H1 (cell line): Measurements from ENCODE around the gene FGD5. TPM values are rescaled to one million over a fixed set of nuclear protein-coding genes. Genes with fewer than 3 reads are reported as not detected.

ENCODE experiments used
- CTCF ChIA-PET: fragments of 300-600 bp; sonication (Branson Sonifier 250); formaldehyde crosslinking; loops from one replicate; lab custom pipeline; 2021; ENCODE audit not compliant: partially characterized antibody; lab: Charles Lee
- POLR2A ChIA-PET: fragments of 300-600 bp; sonication (Branson Sonifier 250); formaldehyde crosslinking; loops from one replicate; lab custom pipeline; 2021; ENCODE audit warnings: inconsistent platforms; ENCODE audit not compliant: partially characterized antibody; lab: Charles Lee
- DNase-seq, 2 experiments: peaks; one replicate each; pipeline versions ENCODE4 v3.0.0 to v3.0.0-alpha.2; 2010 to 2022; ENCODE audit warnings: low spot score in 2 of 2, low read depth in 1 of 2, mixed read lengths in 1 of 2
- FAIRE-seq: peaks from 2 replicates; lab custom pipeline; 2011; peaks lifted over from hg19 to GRCh38; lab: Jason Lieb, UNC
- H2AFZ ChIP-seq: 2 replicates; pipeline ENCODE4 v1.8.1; 2012; ENCODE audit warnings: low read length, inconsistent platforms
- H2AK5ac ChIP-seq: 2 replicates; pipeline ENCODE4 v1.6.1; 2013; ENCODE audit warnings: low read depth, low read length
- H2BK120ac ChIP-seq: replicated peaks from 2 replicates; pipeline ENCODE3; 2013; ENCODE audit warnings: low read depth, low read length, inconsistent platforms
- H2BK12ac ChIP-seq: 2 replicates; pipeline ENCODE4 v1.6.1; 2013; ENCODE audit warnings: low read depth, low read length
- H2BK15ac ChIP-seq: 2 replicates; pipeline ENCODE4 v1.6.1; 2013; ENCODE audit warnings: low read length
- H2BK20ac ChIP-seq: 2 replicates; pipeline ENCODE4 v1.6.1; 2013; ENCODE audit warnings: low read length
- H2BK5ac ChIP-seq: 2 replicates; pipeline ENCODE4 v1.6.1; 2013; ENCODE audit warnings: low read depth, low read length
- H3K14ac ChIP-seq: 2 replicates; pipeline ENCODE4 v1.6.1; 2013; ENCODE audit warnings: inconsistent platforms; ENCODE audit not compliant: insufficient read length
- H3K18ac ChIP-seq: 2 replicates; pipeline ENCODE4 v1.6.1; 2013; ENCODE audit warnings: low read length; ENCODE audit errors: extremely low read depth
- H3K23ac ChIP-seq: 2 replicates; pipeline ENCODE4 v1.6.1; 2013; ENCODE audit warnings: inconsistent platforms; ENCODE audit not compliant: insufficient read length
- H3K23me2 ChIP-seq: 2 replicates; pipeline ENCODE4 v1.6.1; 2013; ENCODE audit warnings: low read depth, low read length
- H3K27ac ChIP-seq: 2 replicates; pipeline ENCODE4 v1.6.1; 2011; ENCODE audit warnings: low read depth, low read length, inconsistent platforms
- H3K27me3 ChIP-seq, 4 experiments: replicated peaks in 1 of 4; 1 replicate in 1 of 4; 2 replicates in 3 of 4; pipeline versions ENCODE4 v1.6.1 to v1.8.1; 2011 to 2013; ENCODE audit warnings: low read length in 3 of 4, mild to moderate bottlenecking in 3 of 4, inconsistent platforms in 2 of 4, mixed read lengths in 2 of 4, moderate library complexity in 1 of 4; ENCODE audit not compliant: control insufficient read depth in 3 of 4, insufficient read depth in 3 of 4; ENCODE audit errors: extremely low read depth in 1 of 4
- H3K36me3 ChIP-seq, 4 experiments: 2 replicates each; pipeline versions ENCODE4 v1.6.1 to v1.8.1; 2011 to 2013; ENCODE audit warnings: mild to moderate bottlenecking in 4 of 4, low read length in 3 of 4, moderate library complexity in 2 of 4, control low read depth in 1 of 4, inconsistent platforms in 1 of 4; ENCODE audit not compliant: insufficient read depth in 4 of 4, control insufficient read depth in 2 of 4
- H3K4ac ChIP-seq: replicated peaks from 2 replicates; pipeline ENCODE3; 2013; ENCODE audit warnings: low read length, low read depth, mixed read lengths, inconsistent platforms; ENCODE audit not compliant: insufficient read length
- H3K4me1 ChIP-seq, 4 experiments: replicated peaks in 1 of 4; 1 replicate in 1 of 4; 2 replicates in 3 of 4; pipeline versions ENCODE4 v1.6.1 to v1.8.1; 2011 to 2013; ENCODE audit warnings: low read length in 3 of 4, inconsistent platforms in 2 of 4, mixed read lengths in 1 of 4; ENCODE audit not compliant: insufficient read depth in 4 of 4, control insufficient read depth in 3 of 4
- H3K4me2 ChIP-seq, 2 experiments: 2 replicates each; pipeline versions ENCODE4 v1.6.1 to v1.8.1; 2011 to 2013; ENCODE audit warnings: low read depth in 2 of 2, low read length in 2 of 2, control low read depth in 1 of 2, inconsistent platforms in 1 of 2, mild to moderate bottlenecking in 1 of 2; ENCODE audit not compliant: insufficient read depth in 1 of 2
- H3K4me3 ChIP-seq, 4 experiments: fragments of 200-600, 300-600 bp in 1 of 4; sonication (generic), shearing (Covaris generic), sonication (Bioruptor Twin) in 1 of 4; 2 replicates each; pipeline versions ENCODE4 v1.5.1 to v1.8.1; 2011 to 2016; ENCODE audit warnings: low read length in 4 of 4, low read depth in 3 of 4, control low read depth in 2 of 4, inconsistent platforms in 2 of 4, mild to moderate bottlenecking in 2 of 4, mixed read lengths in 1 of 4, moderate library complexity in 1 of 4; ENCODE audit not compliant: insufficient read depth in 2 of 4; ENCODE audit errors: extremely low read depth in 1 of 4
- H3K56ac ChIP-seq: replicated peaks from 2 replicates; pipeline ENCODE3; 2013; ENCODE audit warnings: low read depth, mild to moderate bottlenecking, mixed read lengths, low read length, inconsistent platforms; ENCODE audit not compliant: insufficient read length
- H3K79me1 ChIP-seq: 2 replicates; pipeline ENCODE4 v1.6.1; 2013; ENCODE audit warnings: low read depth, low read length, control low read depth
- H3K79me2 ChIP-seq, 2 experiments: 2 replicates each; pipeline versions ENCODE4 v1.6.1 to v1.8.1; 2012 to 2013; ENCODE audit warnings: low read length in 2 of 2, mild to moderate bottlenecking in 2 of 2, inconsistent platforms in 1 of 2; ENCODE audit not compliant: insufficient read depth in 2 of 2, control insufficient read depth in 1 of 2
- H3K9ac ChIP-seq, 4 experiments: replicated peaks in 1 of 4; 1 replicate in 1 of 4; 2 replicates in 3 of 4; pipeline versions ENCODE4 v1.6.1 to v1.8.1; 2011 to 2013; ENCODE audit warnings: low read depth in 3 of 4, low read length in 3 of 4, control low read depth in 2 of 4, mild to moderate bottlenecking in 2 of 4, moderate library complexity in 2 of 4, inconsistent platforms in 1 of 4; ENCODE audit errors: extremely low read depth in 1 of 4
- H3K9me3 ChIP-seq, 2 experiments: 2 replicates each; pipeline versions ENCODE4 v1.6.1 to v1.8.1; 2012 to 2013; ENCODE audit warnings: mild to moderate bottlenecking in 2 of 2, moderate library complexity in 2 of 2, control low read depth in 1 of 2, inconsistent platforms in 1 of 2, low read depth in 1 of 2, low read length in 1 of 2, mixed read lengths in 1 of 2; ENCODE audit not compliant: insufficient read depth in 2 of 2
- H4K20me1 ChIP-seq, 2 experiments: replicated peaks in 1 of 2; 2 replicates each; pipeline versions ENCODE3 to v1.8.1; 2011 to 2013; ENCODE audit warnings: inconsistent platforms in 2 of 2, low read length in 2 of 2, mild to moderate bottlenecking in 1 of 2; ENCODE audit not compliant: insufficient read depth in 2 of 2, control insufficient read depth in 1 of 2
- H4K5ac ChIP-seq: 2 replicates; pipeline ENCODE4 v1.6.1; 2013; ENCODE audit warnings: low read length, low read depth, mixed read lengths, inconsistent platforms; ENCODE audit not compliant: insufficient read length
- H4K8ac ChIP-seq: 2 replicates; pipeline ENCODE4 v1.8.0; 2013; ENCODE audit warnings: mild to moderate bottlenecking, moderate library complexity, low read length, inconsistent platforms; ENCODE audit not compliant: insufficient read depth; ENCODE audit errors: extremely low read depth
- H4K91ac ChIP-seq: replicated peaks from 2 replicates; pipeline ENCODE3; 2013; ENCODE audit warnings: low read length, mixed read lengths, inconsistent platforms; ENCODE audit not compliant: insufficient read length
- CEBPB ChIP-seq: IDR thresholded peaks from 2 replicates; pipeline ENCODE4 v1.6.1; 2012; ENCODE audit warnings: low read depth, low read length
- KDM1A ChIP-seq: fragments of 200-600, 300-600 bp; sonication (generic); IDR thresholded peaks from 2 replicates; pipeline ENCODE4 v1.7.1; 2016; ENCODE audit warnings: mild to moderate bottlenecking, low read length, borderline replicate concordance
- POLR2AphosphoS5 ChIP-seq: IDR thresholded peaks from 2 replicates; pipeline ENCODE4 v1.6.1; 2011; ENCODE audit warnings: low read depth, low read length
- SP2 ChIP-seq: IDR thresholded peaks from 2 replicates; pipeline ENCODE4 v1.6.1; 2012; ENCODE audit warnings: mild to moderate bottlenecking, low read length, inconsistent platforms
- SP4 ChIP-seq: IDR thresholded peaks from 2 replicates; pipeline ENCODE4 v1.6.1; 2012; ENCODE audit warnings: low read length, inconsistent platforms
- SRF ChIP-seq: IDR thresholded peaks from 2 replicates; pipeline ENCODE4 v1.6.1; 2011; ENCODE audit warnings: mild to moderate bottlenecking, low read depth, low read length, moderate library complexity
- WGBS, 2 experiments: shearing (Covaris generic) in 1 of 2; methylation state at CpG; one replicate each; pipeline versions ENCODE4 v1.1.6 to v1.1.7; 2013 to 2015; ENCODE audit warnings: low lambda C conversion rate in 2 of 2, mixed read lengths in 2 of 2, inconsistent platforms in 1 of 2, low coverage in 1 of 2, missing lambda C conversion rate in 1 of 2; ENCODE audit not compliant: insufficient replicate concordance in 2 of 2, insufficient coverage in 1 of 2, insufficient read length in 1 of 2; ENCODE audit errors: extremely low coverage in 1 of 2, missing lambda C conversion rate in 1 of 2; 5-methylcytosine and 5-hydroxymethylcytosine counted together
- polyA plus RNA-seq, 7 experiments: library from polyadenylated mRNA; depleted of rRNA in 3 of 7; stranded (reverse) in 5 of 7; unstranded in 2 of 7; fragments of >200 nt in 5 of 7; fragments of 200-250 nt in 2 of 7; gene quantifications; 1 replicate in 5 of 7; 2 replicates in 1 of 7; 4 replicates in 1 of 7; pipeline versions ENCODE4 v1.2.1 to v1.2.3, GENCODE V29; 2011 to 2013; ENCODE audit warnings: missing spikeins in 2 of 7, mixed read lengths in 2 of 7
- total RNA-seq: library from RNA; stranded (reverse); fragmentation: NEBNext Ultra II Directional; extraction: Animal tissue kit (Norgen Biotek cat#: 25700); gene quantifications from 2 replicates; pipeline ENCODE4 v1.2.1, GENCODE V29; 2021

The FGD5 gene
- total and polyA plus RNA-seq, 2 of the 8 experiments (the other 6 are each of a cell fraction or from before 2014, with no cell fraction given), result 4.7 to 14.3 TPM

DNA sequence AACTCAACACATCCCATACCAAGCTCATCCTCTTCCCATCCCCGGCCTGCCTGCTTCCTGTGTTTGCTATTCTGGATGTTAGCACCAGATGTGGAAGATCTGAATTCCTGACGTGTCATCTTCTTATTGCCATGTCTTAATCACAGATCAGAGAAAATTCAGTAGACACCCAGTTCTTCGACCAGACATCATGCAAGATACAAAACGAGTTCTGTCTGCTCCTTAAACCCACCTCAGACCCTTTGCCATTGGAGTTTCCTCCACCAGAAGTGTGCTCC lies 52.0 kb downstream of the FGD5 start:
- H4K91ac ChIP-seq, result no peak overlapping the region
- no peak overlapping the region for H2BK120ac ChIP-seq
- ChIA-PET CTCF (interaction anchor here (0.6 to 1.0 kb wide), 2 partner anchors 13 to 14 kb away, joined by 3 read pairs; no protein-coding TSS in a partner anchor), POLR2A (no interaction called here)
- peaks cover 0 to 2% (median 0%) of the 10 kb centered on the region in 4 experiments; a peak in 2 of 7 replicates for H3K4me1 ChIP-seq
- no peaks in the 10 kb centered on the region for H4K20me1 ChIP-seq
- H3K14ac ChIP-seq, result no peak overlapping the region
- H2AFZ ChIP-seq, result no peak overlapping the region
- no peak overlapping the region for H2BK5ac ChIP-seq
- no peak overlapping the region for H3K23ac ChIP-seq
- FAIRE-seq (no peak), DNase-seq (no peak)
- WGBS, 2 experiments, result 94% methylated on average over 4 of the region's 4 CpGs; no CpG with 5 or more reads in 1 of the 2 experiments
- no peak overlapping the region for H2BK15ac ChIP-seq
- H2BK12ac ChIP-seq, result no peak overlapping the region
- H3K18ac ChIP-seq, result no peak overlapping the region
- no peaks in the 10 kb centered on the region for H3K36me3 ChIP-seq
- H3K79me1 ChIP-seq, result no peaks in the 10 kb centered on the region; the same call in none of the 2 replicates
- H4K5ac ChIP-seq, result no peak overlapping the region
- H3K9me3 ChIP-seq, result no peaks in the 10 kb centered on the region
- H3K4ac ChIP-seq, result no peak overlapping the region
- H3K23me2 ChIP-seq, result no peaks in the 10 kb centered on the region
- H3K56ac ChIP-seq, result no peak overlapping the region
- H3K79me2 ChIP-seq, result no peaks in the 10 kb centered on the region
- no peaks in the 10 kb centered on the region for H3K27me3 ChIP-seq
- H2BK20ac ChIP-seq, result no peak overlapping the region
- H3K9ac ChIP-seq, result no peak overlapping the region
- no peak overlapping the region for H4K8ac ChIP-seq
- H3K4me2 ChIP-seq, result no peak overlapping the region
- TF ChIP-seq CEBPB (no peak), SP2 (no peak), SRF (no peak), KDM1A (no peak), POLR2AphosphoS5 (no peak), SP4 (no peak)
- no peak overlapping the region for H2AK5ac ChIP-seq
- no peak overlapping the region for H3K27ac ChIP-seq
- no peak overlapping the region for H3K4me3 ChIP-seq
